ENCODE data around the gene MED12L.
"Not testable (repeated sequence)": the region's sequence is repeated elsewhere in the genome, so short reads cannot be mapped to it uniquely, and the experiment has no call there.

The MED12L gene

DNA sequence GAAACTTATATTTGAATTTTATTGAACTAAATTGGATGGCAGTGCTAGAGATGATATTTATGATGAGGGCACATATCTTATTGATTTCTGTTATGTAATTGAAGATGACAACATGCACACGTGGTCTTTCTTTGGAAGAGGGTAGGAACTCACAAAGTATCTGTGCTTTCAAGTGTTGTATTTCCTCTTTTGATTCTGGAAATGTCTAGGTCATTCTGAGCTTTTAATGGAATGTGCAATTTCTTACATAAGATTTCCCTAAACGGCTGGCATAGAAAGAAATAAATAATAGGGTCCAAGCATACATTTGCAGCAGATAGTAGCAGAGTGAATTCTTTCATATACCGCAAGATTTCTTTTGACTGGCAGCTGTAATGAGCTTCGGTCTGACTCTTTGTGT, 127.7 kb downstream of the MED12L start:
- no peak for DNase-seq (ENCODE audit: low spot score)

DNA sequence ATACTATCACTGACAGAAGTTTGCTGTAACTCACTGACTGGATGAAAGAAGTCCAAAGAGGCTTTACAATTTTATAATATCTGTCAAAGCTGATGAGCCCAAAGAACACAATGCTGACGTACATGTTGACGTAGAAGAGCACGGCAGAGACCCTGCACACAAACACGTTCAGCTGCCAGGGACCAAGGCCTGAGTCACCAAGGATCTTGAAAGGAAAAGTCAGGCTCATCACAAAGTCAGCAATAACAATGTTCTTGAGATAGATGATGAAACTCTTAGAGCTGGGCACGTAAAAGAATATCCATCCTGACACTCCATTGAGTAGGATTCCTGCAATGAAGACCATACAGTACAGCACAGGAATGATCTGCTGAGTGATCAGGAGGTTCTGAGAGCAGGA, 128.4 kb downstream of the MED12L start:
- DNase-seq (ENCODE audit: low spot score), result no peak

DNA sequence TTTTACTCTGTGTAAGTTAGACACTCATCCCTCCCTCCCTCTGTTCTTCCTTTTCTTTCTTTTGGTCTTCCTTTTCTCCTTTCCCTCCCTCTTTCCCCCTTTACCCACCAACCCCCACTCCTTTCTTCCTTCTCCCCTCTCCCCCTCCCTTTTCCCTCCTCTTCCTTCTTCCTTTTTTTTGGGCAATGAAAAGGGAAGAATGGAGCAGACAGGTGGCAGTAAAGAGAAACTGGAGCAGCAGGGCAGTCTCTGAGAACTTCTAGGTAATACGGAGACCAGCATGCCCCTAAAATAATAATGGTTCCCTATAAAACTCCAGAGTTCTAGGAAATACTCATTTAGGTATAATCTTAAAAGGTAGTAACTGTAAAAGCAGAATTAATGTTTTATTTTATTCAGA, 129.0 kb downstream of the MED12L start:
- no peak for DNase-seq (ENCODE audit: low spot score)

DNA sequence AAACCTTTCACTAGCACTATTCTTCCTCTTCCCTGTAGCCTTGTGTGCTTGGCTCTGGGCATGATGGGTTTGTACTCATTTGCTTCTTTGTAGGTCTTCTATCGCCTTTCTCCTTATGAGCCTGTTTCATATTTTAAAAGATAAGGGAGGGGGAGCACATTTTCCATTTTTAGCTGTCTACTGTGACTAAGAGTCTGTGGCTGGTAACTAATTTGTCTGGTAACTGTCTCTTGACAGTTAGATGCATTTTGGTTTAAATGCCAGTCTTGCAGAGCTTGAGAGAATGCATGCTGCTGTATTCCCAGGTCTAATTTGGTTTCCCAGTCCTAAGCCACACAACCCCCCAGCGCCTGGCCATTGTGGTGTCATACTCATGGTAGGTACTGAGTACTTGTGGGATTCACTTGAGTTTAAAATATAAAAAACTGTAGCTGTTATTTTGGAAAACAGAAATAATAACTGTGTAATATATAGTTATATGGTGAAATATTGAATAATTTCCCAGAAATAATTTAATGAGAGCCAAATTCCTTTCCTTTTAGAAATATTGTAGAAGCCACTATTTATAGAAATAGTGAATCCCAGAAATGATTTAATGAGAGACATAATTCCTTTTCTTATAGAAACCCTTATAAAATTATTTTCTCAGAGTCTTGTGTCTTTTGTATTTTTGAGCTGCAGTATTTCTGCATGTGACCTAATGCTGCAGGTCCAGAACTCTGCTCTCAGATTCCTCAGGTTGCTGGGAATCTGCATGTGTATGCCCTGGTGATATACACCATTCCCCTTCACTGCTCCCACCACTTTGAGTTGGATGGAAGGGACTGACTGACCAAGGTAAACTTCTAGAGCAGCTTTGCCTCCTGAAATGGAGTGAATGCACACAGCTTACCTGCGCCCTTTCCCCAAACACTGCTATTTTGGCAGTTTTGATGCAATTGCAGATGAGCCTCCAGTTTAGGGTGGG, 131.5 kb downstream of the MED12L start:
- DNase-seq (ENCODE audit: low spot score), result no peak

DNA sequence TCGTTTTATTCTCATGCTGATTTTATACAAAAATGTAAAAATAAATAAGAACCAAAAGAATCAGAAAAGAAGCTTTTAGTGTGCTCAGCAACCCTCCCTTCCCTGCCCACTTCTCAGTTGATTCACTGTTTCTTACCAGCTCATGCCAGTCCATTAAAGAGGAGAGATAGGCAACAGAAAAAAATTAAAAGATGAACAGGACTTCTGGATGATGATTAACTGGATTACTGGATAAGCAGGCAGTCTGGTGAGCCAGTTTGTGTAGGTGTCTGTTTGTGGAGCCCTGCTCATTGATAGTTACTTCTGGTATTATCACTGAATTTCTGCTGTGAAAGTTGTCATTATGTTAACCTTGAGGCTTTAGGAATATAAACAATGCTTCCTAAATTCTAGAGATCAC, 132.7 kb downstream of the MED12L start:
- no peak for DNase-seq (ENCODE audit: low spot score)

DNA sequence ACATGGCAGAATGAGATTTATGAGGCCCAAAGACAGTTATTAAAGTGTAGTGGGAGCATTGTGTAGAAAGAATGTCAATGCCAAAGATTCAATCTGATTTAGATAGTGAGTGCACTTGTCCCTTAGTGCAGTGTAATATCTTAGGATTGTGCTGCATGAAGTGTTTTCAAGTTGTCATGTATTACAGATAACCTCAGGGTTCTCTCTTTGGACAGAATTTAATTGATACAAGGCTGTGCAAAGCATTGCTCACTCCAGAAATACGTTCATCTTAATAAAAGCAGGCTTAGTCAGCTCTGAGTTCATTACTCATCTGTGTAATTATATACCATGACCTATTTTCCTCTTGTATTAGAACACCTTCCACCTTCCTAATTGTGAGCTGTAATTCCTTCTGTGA, 133.6 kb downstream of the MED12L start:
- DNase-seq (ENCODE audit: low spot score), result no peak

DNA sequence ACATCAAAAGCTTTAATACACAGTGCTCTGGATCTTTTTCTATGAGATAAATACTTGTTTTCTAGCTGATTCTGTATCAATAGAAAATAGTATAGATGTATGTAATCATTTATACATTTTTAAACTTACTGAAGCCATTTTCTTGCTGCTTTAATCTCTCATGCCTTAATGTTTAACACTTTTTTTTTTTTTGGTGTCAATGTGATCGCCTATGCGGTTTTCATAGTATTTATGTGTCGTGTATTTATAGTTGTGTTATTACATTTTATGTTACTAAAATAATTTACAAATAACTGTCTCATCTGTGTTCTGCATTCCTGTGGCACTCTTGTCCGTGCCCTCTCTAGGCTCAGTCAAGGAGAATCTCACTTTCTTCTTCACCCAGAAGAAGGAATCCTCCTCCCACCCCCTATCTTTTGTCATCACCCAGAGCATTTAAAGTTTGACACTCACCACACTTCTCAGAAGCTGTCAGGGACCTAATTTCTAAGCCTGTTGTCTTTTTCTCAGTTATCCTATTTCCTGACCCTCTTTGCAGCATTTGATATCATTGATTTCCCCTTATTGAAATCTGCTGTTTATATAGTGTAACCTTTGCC, 138.9 kb downstream of the MED12L start:
- no peak for DNase-seq (ENCODE audit: low spot score)

DNA sequence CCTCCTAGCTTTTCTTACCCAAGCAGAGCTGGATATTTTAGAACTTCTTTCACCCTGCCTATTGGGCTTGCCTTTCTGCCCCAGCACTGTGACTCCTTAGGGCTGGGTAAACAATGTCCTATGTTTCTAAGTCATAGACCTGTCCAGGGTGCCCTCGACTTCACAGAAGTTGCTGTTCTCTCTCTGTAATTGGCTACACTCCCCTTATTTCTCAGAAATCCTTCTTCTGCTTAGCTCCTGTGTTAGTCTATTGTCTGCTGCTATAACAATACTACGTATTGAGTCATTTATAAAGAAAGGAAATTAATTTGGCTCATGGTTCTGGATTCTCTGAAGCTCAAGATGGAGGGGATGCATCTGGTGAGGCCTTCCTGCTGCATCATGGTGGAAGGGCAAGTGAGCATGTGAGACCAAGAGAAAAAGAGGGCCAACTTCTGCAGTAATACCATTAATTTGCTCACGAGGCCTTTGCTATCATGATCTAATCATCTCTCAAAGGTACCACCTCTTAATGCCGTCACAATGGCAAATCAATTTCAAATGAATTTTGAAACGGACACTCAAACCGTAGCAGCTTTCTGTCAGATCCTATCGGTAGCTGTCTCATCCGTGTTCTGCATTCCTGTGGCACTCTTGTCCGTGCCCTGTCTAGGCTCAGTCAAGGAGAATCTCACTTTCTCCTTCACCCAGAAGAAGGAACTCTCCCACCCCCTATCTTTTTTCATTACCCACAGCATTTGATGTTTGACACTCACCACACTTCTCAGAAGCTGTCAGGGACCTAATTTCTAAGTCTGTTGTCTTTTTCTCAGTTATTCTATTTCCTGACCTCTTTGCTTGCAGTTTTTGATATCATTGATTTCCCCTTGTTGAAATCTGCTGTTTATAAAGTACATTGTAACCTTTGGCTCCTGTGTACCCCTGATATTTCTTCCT, 139.8 kb downstream of the MED12L start:
- DNase-seq (ENCODE audit: low spot score), result no peak

DNA sequence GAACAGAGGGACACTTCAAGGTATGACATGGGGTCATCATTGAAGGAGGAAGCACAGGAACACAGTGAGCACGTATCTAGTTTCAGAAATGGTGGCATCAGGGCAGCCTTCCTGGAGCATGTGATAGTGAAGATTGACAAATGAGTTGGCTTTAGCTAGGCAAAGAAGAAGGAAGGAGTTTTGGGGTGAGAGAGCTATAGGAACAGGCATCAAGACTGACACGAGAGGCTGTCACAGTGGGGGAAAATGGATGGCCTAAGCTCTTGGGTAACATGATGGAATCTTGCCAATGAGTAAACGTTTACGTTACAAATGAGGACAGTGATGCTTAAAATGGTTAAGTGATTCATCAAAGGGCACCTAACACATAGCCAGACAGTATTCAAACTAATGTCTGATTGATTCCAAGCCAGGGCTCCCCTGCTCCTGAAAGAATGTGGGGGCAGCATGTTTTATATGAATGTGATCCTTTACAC, 140.7 kb downstream of the MED12L start:
- DNase-seq (ENCODE audit: low spot score), result peak; percentile 7

DNA sequence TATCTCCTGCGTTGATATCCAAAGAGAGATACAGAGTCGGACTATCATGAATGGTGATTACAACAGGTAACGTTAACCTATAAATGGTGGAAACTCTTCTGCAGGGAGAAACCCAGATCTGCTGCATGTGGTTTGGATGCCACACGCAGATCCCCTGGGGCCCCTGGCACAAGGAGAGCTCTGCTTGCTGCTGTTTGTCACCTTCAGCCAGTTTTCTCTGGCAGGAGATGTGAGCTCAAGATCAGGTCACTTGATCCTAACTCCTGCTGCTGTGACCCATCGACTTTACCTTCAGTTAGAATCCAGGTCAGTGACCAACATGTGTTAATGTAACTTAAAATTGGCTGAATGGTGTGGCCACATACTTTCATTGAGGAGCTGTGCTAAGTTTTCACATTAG, 141.4 kb downstream of the MED12L start:
- no peak for DNase-seq (ENCODE audit: low spot score)

DNA sequence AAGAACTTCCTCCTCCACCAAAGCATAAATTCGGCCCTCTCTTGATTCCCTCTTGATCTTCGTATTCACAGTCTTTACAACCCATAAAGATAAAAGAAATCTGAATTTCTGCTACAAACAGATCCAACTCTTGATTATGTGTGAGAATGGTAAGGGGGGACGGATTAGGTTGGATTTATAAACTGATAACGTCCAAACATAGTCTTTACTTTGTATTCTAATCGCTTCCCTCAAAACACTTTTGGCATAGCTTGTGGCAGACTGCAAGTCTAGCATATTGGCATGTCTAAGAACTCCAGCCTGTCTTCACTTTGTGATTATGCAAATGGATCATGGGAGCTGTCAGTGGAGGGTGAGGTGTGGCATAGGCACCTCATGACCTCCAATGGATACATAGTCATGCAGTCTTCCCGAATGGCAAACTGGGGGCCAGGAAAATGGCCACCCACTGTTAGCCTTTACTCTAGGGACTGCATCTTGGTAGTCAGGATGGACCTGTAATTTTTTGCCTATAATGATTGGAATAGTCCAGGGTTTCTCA, 141.9 kb downstream of the MED12L start:
- DNase-seq (ENCODE audit: low spot score), result no peak

DNA sequence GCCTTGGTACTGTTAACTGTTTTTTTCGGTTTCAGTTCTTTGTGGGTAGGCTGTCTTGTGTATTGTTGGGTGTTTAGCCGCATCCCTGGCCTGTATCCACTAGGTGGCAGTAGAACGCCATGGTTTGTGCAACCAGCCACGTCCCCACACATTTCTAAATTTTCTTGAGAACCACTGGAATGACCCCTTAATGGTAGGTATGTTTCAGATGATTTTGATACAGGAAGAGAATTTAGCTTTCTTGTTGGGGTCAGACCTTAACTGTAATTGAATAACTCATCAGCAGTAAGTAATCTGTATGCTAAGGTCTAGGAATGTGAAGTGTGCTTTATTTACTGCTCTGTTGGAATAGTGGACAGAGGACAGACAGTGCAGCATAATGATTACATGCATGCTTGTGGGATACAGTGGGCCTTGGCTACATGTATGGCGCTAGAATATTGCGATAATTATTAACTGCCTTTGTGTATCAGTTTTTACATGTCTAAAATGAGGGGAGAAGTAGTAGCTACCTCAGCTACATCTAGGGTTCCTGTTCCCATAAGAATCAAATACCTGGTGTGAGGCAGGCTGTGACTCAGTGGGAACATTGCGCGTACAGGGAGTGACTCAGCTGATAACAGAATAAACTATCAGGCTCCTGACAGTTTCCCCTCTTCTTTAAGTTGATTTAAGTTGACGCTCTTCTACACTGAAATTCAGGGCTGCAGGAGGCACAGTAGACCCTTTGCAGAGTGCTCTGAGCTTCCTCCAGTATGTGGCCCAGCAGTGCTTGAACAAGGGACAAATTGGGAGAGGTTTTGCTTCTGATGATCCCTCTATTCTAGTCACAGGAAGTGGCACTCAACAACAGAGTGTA, 142.6 kb downstream of the MED12L start:
- DNase-seq (ENCODE audit: low spot score), result peak; percentile 66

DNA sequence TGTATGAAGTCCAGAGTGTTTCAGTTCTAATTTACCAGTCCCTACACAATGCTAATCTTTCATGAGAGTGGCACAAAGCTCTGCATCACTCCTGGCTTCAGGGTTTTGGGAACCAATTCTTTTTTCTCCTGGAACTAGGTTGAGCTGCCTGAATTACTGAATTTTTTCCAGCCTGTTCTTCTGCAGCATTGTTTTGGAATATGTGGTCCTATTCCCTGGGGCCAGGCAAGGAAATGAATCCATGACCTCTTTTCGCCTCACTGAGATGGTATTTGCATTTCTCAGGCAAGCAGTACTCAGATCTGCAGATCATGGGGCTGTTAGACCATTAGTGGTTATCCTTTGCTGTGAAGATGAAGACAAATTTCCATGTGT, 143.2 kb downstream of the MED12L start:
- no peak for DNase-seq (ENCODE audit: low spot score)

DNA sequence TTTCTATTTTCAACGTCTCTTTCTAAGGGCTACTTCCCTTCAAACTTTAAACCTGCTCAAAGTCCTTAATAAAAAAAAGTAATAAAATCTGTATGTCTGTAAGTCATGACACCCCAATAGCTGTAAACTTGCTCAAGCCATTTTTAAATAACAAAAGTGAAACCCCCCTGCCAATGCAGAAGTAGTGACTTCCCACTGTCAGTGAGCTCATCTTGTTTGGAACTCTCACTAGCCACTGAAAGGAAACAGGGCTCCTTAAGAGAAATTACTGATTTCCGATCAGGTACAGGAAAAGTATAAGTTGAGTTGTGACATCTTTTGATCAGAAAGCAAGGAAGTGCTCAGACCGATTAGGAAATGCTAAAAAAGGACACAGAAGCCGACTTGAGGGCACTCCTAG, 145.2 kb downstream of the MED12L start:
- no peak for DNase-seq (ENCODE audit: low spot score)

DNA sequence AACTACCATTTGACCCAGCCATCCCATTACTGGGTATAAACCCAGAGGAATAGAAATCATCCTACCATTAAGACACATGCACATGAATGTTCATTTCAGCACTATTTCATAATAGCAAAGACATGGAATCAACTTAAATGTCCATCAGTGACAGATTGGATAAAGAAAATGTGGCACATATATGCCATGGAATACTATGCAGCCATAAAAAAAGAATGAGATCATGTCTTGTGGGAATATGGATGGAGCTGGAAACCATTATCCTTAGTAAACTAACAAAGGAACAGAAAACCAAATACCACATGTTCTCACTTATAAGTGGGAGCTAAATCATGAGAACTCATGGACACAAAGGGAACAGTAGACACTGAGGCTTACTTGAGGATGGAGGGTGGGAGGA, 146.9 kb downstream of the MED12L start:
- DNase-seq (ENCODE audit: low spot score), result not testable (repeated sequence)

DNA sequence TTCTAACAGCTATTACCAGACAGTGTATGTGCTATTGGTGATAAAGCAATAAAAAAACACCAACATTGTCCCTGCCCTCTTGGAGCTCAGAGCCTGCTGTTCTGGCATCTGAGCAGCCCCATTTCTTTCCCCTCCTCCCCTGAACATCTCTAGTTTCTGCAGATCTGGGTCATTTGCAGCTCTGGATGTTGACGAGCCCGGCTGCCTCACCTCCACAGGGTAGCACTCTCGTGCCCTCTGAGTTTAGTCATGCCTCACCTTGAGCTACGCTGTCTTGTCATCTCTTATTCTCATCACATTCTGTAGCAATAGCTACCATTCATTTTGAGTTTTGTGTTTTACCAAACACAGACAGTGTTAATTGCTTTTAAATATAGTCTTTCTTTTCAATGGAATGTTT, 147.5 kb downstream of the MED12L start:
- DNase-seq (ENCODE audit: low spot score), result no peak

DNA sequence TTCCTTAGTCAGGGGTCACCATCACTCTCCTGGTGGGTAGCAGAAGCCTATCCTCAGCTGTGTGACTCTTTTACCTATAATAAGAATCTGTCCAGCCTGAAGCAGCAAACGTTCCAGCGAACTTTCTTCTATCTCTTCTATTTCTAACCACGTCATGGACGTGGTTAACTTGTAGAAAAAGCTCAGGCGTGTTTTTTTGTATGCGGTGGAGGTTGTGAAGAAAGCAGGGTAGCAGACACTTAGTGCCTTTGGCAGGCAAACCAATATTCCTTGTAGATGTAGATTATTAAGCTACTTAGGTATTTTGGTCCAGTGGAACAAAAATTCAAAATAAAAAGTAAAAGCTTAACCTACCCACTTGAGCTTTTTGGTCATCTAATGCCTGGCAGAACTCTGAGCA, 149.4 kb downstream of the MED12L start:
- DNase-seq (ENCODE audit: low spot score), result no peak

DNA sequence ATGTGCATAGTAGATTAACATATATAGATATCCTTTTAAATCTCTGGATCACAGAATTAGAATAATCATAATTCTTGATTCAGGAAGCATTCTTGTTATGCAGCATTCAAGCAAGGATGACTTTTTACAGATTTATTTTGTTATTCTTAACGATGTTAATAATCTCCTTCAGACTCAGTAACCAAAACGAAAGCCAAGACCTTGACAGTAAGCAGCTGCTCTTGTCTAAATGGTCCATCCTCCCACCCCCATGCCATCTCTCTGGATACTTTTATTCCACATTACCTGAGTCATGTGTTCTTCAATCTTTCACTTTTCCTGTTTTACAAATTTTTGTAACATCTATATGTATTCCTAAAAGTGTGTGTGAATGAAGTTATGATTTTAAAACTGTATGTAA, 150.9 kb downstream of the MED12L start:
- DNase-seq (ENCODE audit: low spot score), result no peak

DNA sequence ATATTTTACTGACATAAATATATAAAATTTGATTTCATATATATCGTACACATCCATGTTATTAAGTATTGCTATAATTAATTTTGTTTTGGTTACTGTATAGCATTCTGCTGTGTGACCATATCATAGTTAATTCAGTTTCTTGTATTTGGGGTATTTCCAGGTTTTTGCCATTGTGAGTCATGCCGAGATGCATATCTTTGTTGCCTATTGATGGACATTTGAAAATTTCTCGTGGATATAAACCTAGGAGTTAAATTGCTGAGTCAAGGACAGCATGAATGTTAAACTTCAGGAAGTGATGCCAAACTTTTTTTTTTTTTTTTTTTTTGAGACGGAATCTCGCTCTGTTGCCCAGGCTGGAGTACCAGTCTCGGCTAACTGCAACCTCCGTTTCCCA, 151.3 kb downstream of the MED12L start:
- DNase-seq (ENCODE audit: low spot score), result no peak

DNA sequence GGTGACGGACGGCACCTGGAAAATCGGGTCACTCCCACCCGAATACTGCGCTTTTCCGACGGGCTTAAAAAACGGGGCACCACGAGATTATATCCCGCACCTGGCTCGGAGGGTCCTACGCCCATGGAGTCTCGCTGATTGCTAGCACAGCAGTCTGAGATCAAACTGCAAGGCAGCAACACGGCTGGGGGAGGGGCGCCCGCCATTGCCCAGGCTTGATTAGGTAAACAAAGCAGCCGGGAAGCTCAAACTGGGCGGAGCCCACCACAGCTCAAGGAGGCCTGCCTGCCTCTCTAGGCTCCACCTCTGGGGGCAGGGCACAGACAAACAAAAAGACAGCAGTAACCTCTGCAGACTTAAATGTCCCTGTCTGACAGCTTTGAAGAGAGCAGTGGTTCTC, 156.5 kb downstream of the MED12L start:
- not testable (repeated sequence) for DNase-seq (ENCODE audit: low spot score)

DNA sequence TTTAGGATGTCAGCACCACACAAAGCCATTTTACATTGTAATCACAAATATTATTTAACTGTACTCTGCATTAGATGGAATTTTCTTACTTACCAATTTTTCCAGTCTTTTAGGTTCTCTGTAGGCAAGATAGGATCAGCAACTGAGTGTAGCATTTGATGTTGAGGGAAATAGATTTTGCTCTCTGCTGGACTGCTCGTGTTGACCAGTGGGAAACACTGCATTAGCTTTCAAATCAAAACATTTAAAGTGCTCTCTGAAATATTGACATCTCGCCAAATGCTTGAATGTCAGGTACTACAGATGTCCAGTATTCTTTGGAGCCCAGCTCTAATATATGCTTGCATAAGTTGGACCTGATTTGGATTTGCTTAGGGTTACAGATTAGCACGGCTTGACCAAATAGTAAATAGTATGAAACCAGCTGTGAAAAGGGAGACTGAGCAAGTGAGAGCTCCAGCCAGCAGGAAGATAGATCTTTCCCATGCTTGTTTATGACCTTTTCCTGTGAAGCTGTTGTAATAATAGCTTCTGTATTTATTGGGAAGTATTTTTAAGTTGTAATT, 163.4 kb downstream of the MED12L start:
- DNase-seq (ENCODE audit: low spot score), result no peak

All from LoVo (cell line).